ENCODE results near the gene DNAJB5.

DNAJB5 gene

DNA sequence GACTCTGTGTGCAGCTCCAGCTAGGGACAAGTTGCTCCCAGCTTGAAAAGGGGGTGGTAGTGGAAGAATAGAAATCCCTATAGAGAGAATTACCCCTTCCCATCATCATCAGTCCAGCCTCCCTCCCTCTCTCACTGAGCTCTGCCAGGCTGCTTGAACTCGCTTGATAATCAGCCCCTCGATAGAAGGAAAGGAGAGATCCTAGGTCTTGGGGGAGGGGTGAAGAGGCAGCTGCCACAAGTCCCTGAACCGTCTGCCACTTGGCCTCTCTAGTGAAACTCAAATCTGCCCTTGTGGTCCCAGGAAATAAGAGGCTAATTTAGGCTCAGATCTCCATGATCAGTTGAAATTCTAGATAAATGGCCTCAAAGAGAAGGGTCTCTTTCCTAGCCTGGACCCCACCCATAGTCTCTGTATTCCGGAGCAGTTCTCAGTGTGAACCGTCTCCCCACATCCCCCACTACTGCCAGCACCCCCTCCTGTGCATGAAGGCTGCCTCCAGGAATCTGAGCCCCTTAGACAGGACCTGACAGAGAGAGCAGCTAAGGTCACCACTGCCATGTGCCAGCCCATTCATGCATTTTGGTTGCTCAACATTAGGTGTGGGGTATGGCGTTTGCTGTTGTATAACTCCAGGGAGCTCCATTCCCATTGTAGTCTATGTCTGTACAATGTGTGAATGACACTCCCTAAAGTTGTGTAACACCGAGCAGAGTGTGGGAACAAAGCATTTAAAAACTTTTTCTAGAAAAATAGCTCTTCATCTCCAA is 5.5 kb downstream of the DNAJB5 start:
- H3K4me3 ChIP-seq (ENCODE audit: low read depth, low read length) = no peak overlapping the region
- H3K9me3 ChIP-seq (ENCODE audit: control insufficient read depth, insufficient read depth, low read length) = no peaks in the 10 kb centered on the region
- no peaks in the 10 kb centered on the region for H3K27me3 ChIP-seq (ENCODE audit: control insufficient read depth, insufficient read depth, low read length)
- H3K9ac ChIP-seq (ENCODE audit: low read depth, low read length) = peak overlapping the region; percentile 74
- H3K36me3 ChIP-seq (ENCODE audit: control insufficient read depth, insufficient read depth, low read length) = peaks cover 38% of the 10 kb centered on the region
- H3K4me1 ChIP-seq (ENCODE audit: control insufficient read depth, insufficient read depth, low read length) = peaks cover 23% of the 10 kb centered on the region

DNA sequence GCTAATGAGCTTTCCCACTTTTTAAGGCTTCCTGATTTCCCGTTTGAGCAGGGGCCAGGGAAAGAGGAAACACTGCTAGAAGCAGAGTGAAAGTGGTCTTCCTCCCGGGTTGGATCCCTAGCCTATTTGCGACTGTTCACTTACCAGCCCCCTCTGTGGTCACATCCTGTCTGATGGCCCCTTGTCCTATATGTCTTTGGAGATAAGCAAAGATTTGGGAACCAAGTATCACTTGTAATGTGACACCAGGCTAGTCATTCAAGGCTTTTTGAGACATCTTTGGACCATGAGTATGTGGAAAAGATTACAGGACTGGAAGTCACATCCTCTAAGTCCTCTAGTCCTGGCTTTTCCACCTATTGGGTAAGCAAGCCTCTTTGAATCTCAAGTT is 6.1 kb downstream of the DNAJB5 start:
- Histone ChIP-seq H3K36me3 (ENCODE audit: control insufficient read depth, insufficient read depth, low read length) (peaks cover 38% of the 10 kb centered on the region), H3K4me3 (ENCODE audit: low read depth, low read length) (no peak overlapping the region), H3K9me3 (ENCODE audit: control insufficient read depth, insufficient read depth, low read length) (no peaks in the 10 kb centered on the region), H3K9ac (ENCODE audit: low read depth, low read length) (no peak overlapping the region), H3K4me1 (ENCODE audit: control insufficient read depth, insufficient read depth, low read length) (peaks cover 23% of the 10 kb centered on the region), H3K27me3 (ENCODE audit: control insufficient read depth, insufficient read depth, low read length) (no peaks in the 10 kb centered on the region)

DNA sequence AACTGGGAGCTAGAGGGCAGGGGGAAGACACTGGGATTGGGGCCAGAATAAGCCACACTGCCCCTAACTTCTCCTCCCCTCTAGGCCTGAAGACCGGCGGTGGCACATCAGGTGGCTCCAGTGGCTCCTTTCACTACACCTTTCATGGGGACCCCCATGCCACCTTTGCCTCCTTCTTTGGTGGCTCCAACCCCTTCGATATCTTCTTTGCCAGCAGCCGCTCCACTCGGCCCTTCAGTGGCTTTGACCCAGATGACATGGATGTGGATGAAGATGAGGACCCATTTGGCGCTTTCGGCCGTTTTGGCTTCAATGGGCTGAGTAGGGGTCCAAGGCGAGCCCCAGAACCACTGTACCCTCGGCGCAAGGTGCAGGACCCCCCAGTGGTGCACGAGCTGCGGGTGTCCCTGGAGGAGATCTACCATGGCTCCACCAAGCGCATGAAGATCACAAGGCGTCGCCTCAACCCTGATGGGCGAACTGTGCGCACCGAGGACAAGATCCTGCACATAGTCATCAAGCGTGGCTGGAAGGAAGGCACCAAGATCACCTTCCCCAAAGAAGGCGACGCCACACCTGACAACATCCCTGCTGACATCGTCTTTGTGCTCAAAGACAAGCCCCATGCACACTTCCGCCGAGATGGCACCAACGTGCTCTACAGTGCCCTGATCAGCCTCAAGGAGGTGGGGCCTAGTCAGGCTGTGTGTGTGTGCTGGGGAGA is 6.8 kb downstream of the DNAJB5 start:
- Histone ChIP-seq H3K27me3 (ENCODE audit: control insufficient read depth, insufficient read depth, low read length) (no peaks in the 10 kb centered on the region), H3K36me3 (ENCODE audit: control insufficient read depth, insufficient read depth, low read length) (peaks cover 38% of the 10 kb centered on the region), H3K9ac (ENCODE audit: low read depth, low read length) (no peak overlapping the region), H3K9me3 (ENCODE audit: control insufficient read depth, insufficient read depth, low read length) (no peaks in the 10 kb centered on the region), H3K4me3 (ENCODE audit: low read depth, low read length) (no peak overlapping the region), H3K4me1 (ENCODE audit: control insufficient read depth, insufficient read depth, low read length) (peaks cover 21% of the 10 kb centered on the region)

DNA sequence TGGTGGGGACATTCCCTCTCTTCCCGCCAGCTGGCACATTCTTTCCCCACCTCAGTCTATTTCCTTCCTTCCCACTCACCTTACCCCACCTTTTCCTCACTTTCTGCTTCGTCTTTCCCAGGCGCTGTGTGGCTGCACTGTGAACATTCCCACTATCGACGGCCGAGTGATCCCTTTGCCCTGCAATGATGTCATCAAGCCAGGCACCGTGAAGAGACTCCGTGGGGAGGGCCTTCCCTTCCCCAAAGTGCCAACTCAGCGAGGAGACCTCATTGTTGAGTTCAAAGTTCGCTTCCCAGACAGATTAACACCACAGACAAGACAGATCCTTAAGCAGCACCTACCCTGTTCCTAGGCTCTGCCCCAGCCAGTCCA is 7.3 kb downstream of the DNAJB5 start:
- peaks cover 38% of the 10 kb centered on the region for H3K36me3 ChIP-seq (ENCODE audit: control insufficient read depth, insufficient read depth, low read length)
- no peaks in the 10 kb centered on the region for H3K9me3 ChIP-seq (ENCODE audit: control insufficient read depth, insufficient read depth, low read length)
- no peak overlapping the region for H3K4me3 ChIP-seq (ENCODE audit: low read depth, low read length)
- H3K27me3 ChIP-seq (ENCODE audit: control insufficient read depth, insufficient read depth, low read length) = no peaks in the 10 kb centered on the region
- H3K9ac ChIP-seq (ENCODE audit: low read depth, low read length) = no peak overlapping the region
- H3K4me1 ChIP-seq (ENCODE audit: control insufficient read depth, insufficient read depth, low read length) = peaks cover 20% of the 10 kb centered on the region

DNA sequence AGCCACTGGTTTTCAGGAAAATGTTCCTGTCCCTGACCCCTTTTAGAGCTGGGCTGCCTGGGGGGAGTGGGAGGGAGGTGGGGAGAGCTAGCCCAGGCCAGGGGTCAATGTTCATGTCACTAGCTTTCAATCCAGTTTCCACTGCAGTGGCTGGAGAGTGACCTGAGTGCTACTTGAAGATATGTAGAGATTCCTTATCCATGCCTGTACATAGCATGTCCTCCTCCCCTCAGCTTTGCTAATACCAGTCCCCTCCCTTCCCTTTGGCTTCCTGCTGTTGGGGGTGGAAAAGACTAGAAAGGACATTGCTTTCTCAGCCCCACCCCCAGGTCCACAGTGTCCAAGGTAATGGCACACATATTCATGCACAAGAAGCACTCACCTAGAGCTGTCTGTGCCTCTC is 7.8 kb downstream of the DNAJB5 start:
- Histone ChIP-seq H3K27me3 (ENCODE audit: control insufficient read depth, insufficient read depth, low read length) (no peaks in the 10 kb centered on the region), H3K9me3 (ENCODE audit: control insufficient read depth, insufficient read depth, low read length) (no peaks in the 10 kb centered on the region), H3K36me3 (ENCODE audit: control insufficient read depth, insufficient read depth, low read length) (peaks cover 38% of the 10 kb centered on the region), H3K4me3 (ENCODE audit: low read depth, low read length) (no peak overlapping the region), H3K4me1 (ENCODE audit: control insufficient read depth, insufficient read depth, low read length) (peaks cover 16% of the 10 kb centered on the region), H3K9ac (ENCODE audit: low read depth, low read length) (no peak overlapping the region)

DNA sequence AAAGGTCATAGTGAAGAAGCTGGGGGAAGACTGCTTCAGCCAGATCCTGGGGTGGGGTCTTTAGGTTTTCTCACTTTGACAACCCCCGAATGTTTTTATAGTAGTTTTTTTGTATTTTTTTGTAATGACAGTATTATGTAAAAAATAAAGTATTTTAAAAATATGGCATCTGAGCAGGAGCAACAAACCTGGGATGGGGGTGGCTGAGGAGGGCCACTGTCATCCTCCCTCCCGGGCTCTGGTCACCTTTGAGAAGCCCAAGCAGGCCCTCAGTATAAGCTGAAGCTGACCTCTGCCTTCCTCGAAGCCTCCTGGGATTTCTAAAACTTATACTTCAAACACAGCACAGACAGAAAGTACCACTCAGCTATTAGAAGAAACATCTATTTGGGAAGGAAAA is 8.7 kb downstream of the DNAJB5 start:
- Histone ChIP-seq H3K4me3 (ENCODE audit: low read depth, low read length) (no peak overlapping the region), H3K9me3 (ENCODE audit: control insufficient read depth, insufficient read depth, low read length) (no peaks in the 10 kb centered on the region), H3K9ac (ENCODE audit: low read depth, low read length) (no peak overlapping the region), H3K27me3 (ENCODE audit: control insufficient read depth, insufficient read depth, low read length) (no peaks in the 10 kb centered on the region), H3K4me1 (ENCODE audit: control insufficient read depth, insufficient read depth, low read length) (peaks cover 9% of the 10 kb centered on the region), H3K36me3 (ENCODE audit: control insufficient read depth, insufficient read depth, low read length) (peaks cover 37% of the 10 kb centered on the region)

DNA sequence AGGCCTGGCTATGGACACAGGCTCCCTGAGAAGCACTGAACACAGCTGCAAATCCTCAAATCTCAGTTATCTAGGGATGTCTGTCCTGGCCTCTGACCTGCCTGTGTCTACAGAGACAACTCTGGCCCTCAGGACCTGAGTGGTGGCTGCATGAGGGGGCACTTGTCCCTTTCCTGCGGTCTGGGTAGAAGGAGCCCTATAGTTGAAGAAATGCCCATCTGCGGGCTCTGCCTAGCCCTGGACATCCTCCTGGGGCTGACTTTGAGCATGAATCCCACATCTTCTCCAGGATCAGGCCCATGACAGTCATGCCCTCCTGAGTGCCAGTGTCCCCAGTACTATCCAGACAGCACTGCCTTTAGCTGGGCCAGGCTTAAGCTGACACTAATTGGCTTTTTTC is 10.0 kb downstream of the DNAJB5 start:
- H3K9ac ChIP-seq (ENCODE audit: low read depth, low read length) = no peak overlapping the region
- no peaks in the 10 kb centered on the region for H3K9me3 ChIP-seq (ENCODE audit: control insufficient read depth, insufficient read depth, low read length)
- peaks cover 31% of the 10 kb centered on the region for H3K36me3 ChIP-seq (ENCODE audit: control insufficient read depth, insufficient read depth, low read length)
- peaks cover under 1% of the 10 kb centered on the region for H3K4me1 ChIP-seq (ENCODE audit: control insufficient read depth, insufficient read depth, low read length)
- H3K27me3 ChIP-seq (ENCODE audit: control insufficient read depth, insufficient read depth, low read length) = no peaks in the 10 kb centered on the region
- H3K4me3 ChIP-seq (ENCODE audit: low read depth, low read length) = no peak overlapping the region

DNA sequence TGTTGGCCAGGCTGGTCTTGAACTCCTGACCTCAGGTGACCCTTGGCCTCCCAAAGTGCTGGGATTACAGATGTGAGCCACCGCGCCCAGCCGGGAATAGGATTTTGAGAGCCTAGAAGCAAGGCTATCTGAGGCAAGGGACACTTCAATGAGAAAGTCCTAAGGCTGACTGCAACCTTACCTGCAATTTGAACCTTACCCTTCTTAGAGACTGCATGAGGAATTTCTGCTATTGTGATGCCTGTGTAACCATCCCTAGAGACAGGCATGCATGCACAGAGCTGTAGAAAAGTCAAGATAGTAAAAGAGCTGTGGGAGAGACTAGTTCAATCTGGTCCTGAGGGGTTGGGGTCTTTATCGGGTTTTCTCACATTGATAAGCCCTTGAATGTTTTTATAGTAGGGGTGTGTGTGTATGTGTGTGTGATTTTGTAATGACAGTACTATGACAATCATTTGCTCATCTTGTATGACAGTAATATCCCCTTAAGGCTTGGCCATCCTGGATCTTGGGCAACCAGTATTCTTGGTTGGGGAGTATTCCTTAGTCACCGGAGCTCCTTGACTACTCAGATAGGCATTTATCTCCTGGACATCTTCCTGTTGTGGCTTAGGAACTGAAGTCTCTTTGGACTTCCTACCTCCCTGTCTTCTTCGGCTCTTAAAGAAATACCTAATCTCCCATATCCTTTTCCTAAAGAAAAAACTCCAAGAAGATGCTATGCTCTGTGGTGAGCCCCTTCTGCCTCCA is 11.2 kb downstream of the DNAJB5 start:
- no peak overlapping the region for H3K9ac ChIP-seq (ENCODE audit: low read depth, low read length)
- no peaks in the 10 kb centered on the region for H3K4me1 ChIP-seq (ENCODE audit: control insufficient read depth, insufficient read depth, low read length)
- H3K27me3 ChIP-seq (ENCODE audit: control insufficient read depth, insufficient read depth, low read length) = no peaks in the 10 kb centered on the region
- H3K4me3 ChIP-seq (ENCODE audit: low read depth, low read length) = no peak overlapping the region
- H3K36me3 ChIP-seq (ENCODE audit: control insufficient read depth, insufficient read depth, low read length) = peaks cover 19% of the 10 kb centered on the region
- H3K9me3 ChIP-seq (ENCODE audit: control insufficient read depth, insufficient read depth, low read length) = no peaks in the 10 kb centered on the region

DNA sequence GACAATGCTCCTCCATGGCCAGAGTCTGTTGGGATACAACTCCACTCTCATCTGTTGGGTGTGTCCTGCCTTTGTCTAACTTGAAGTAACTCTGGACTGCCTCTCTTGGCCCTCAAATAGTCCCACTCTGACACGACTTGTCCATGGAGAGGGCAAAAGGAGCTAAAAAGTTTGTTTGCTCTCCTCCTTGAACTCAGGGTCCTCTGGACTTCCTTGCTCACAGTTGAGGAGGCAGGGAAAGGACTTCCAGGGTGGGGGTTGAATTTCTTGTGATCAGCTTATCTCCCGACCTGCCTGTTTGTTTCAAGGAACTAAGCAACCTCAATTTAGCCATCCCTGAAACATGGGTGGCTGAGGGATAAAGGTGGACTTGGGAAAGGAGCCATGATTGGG is 11.7 kb downstream of the DNAJB5 start:
- Histone ChIP-seq H3K9ac (ENCODE audit: low read depth, low read length) (no peak overlapping the region), H3K4me1 (ENCODE audit: control insufficient read depth, insufficient read depth, low read length) (no peaks in the 10 kb centered on the region), H3K36me3 (ENCODE audit: control insufficient read depth, insufficient read depth, low read length) (peaks cover 14% of the 10 kb centered on the region), H3K4me3 (ENCODE audit: low read depth, low read length) (no peak overlapping the region), H3K27me3 (ENCODE audit: control insufficient read depth, insufficient read depth, low read length) (no peaks in the 10 kb centered on the region), H3K9me3 (ENCODE audit: control insufficient read depth, insufficient read depth, low read length) (no peaks in the 10 kb centered on the region)

DNA sequence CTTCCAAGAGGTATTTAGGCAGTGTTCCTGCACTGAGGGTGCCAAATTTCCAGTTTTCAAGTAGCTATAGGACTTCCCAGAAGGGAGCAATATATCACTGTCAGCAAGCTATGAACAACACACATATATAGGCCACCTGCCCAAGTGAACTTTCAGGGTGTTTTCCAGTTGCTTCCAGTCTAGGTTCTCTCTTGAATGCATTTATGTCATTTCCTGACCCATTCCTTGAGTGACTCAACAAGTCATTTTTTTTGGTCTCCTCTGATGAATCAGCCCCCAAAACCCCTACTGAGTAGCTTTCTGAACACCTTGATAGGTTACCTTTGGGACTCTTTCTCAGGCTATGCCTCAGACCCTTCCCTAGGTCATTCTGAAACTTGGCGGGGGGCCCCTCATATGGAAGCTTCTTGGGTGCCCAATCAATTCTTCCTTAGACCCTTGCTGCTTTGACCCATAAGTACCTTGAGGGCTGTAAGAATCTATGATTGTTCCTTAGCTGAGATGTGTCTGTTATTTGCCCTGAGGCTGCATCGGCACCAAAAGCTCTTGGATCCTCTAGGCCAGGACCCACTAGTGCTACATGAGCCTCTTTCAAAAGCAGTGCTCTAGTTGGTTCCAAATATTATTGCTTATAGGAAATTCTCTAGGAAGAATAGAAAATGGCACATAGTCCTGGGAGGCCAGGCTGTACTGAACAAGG is 12.4 kb downstream of the DNAJB5 start:
- Histone ChIP-seq H3K9ac (ENCODE audit: low read depth, low read length) (no peak overlapping the region), H3K27me3 (ENCODE audit: control insufficient read depth, insufficient read depth, low read length) (no peaks in the 10 kb centered on the region), H3K9me3 (ENCODE audit: control insufficient read depth, insufficient read depth, low read length) (no peaks in the 10 kb centered on the region), H3K36me3 (ENCODE audit: control insufficient read depth, insufficient read depth, low read length) (peaks cover 7% of the 10 kb centered on the region), H3K4me1 (ENCODE audit: control insufficient read depth, insufficient read depth, low read length) (no peaks in the 10 kb centered on the region), H3K4me3 (ENCODE audit: low read depth, low read length) (no peak overlapping the region)

DNA sequence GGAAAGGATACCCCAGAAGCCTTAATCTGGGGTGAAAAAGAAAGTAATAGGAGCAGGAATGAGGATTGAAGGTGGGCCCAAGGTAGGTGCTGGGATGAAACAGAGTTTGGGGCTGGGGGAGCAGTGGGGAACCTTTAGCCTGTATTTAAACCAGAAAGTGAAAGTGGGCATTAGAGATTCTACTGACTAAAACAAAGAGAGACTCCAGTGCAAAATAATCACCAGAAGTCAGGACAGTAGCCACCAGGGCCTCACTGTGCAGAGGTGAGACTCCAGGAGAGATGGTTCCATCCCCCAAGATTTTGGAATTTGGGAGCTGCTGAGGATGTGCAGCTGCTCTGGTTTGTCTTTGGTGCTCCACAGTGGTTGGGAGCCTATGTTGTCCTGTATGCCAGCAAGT is 13.1 kb downstream of the DNAJB5 start:
- Histone ChIP-seq H3K4me1 (ENCODE audit: control insufficient read depth, insufficient read depth, low read length) (no peaks in the 10 kb centered on the region), H3K27me3 (ENCODE audit: control insufficient read depth, insufficient read depth, low read length) (no peaks in the 10 kb centered on the region), H3K36me3 (ENCODE audit: control insufficient read depth, insufficient read depth, low read length) (peaks cover under 1% of the 10 kb centered on the region), H3K9me3 (ENCODE audit: control insufficient read depth, insufficient read depth, low read length) (no peaks in the 10 kb centered on the region), H3K4me3 (ENCODE audit: low read depth, low read length) (no peak overlapping the region), H3K9ac (ENCODE audit: low read depth, low read length) (no peak overlapping the region)
